H1 (cell line): ENCODE results near the gene WIPI1. TPM values are rescaled to one million over a fixed set of nuclear protein-coding genes. Genes with fewer than 3 reads are reported as not detected.

ENCODE experiments used
- CTCF ChIA-PET: fragments of 300-600 bp; sonication (Branson Sonifier 250); formaldehyde crosslinking; loops from one replicate; lab custom pipeline; 2021; ENCODE audit not compliant: partially characterized antibody; lab: Charles Lee
- POLR2A ChIA-PET: fragments of 300-600 bp; sonication (Branson Sonifier 250); formaldehyde crosslinking; loops from one replicate; lab custom pipeline; 2021; ENCODE audit warnings: inconsistent platforms; ENCODE audit not compliant: partially characterized antibody; lab: Charles Lee
- DNase-seq, 2 experiments: peaks; one replicate each; pipeline versions ENCODE4 v3.0.0 to v3.0.0-alpha.2; 2010 to 2022; ENCODE audit warnings: low spot score in 2 of 2, low read depth in 1 of 2, mixed read lengths in 1 of 2
- FAIRE-seq: peaks from 2 replicates; lab custom pipeline; 2011; peaks lifted over from hg19 to GRCh38; lab: Jason Lieb, UNC
- H2AFZ ChIP-seq: 2 replicates; pipeline ENCODE4 v1.8.1; 2012; ENCODE audit warnings: low read length, inconsistent platforms
- H2AK5ac ChIP-seq: 2 replicates; pipeline ENCODE4 v1.6.1; 2013; ENCODE audit warnings: low read depth, low read length
- H2BK120ac ChIP-seq: replicated peaks from 2 replicates; pipeline ENCODE3; 2013; ENCODE audit warnings: low read depth, low read length, inconsistent platforms
- H2BK12ac ChIP-seq: 2 replicates; pipeline ENCODE4 v1.6.1; 2013; ENCODE audit warnings: low read depth, low read length
- H2BK15ac ChIP-seq: 2 replicates; pipeline ENCODE4 v1.6.1; 2013; ENCODE audit warnings: low read length
- H2BK20ac ChIP-seq: 2 replicates; pipeline ENCODE4 v1.6.1; 2013; ENCODE audit warnings: low read length
- H2BK5ac ChIP-seq: 2 replicates; pipeline ENCODE4 v1.6.1; 2013; ENCODE audit warnings: low read depth, low read length
- H3K14ac ChIP-seq: 2 replicates; pipeline ENCODE4 v1.6.1; 2013; ENCODE audit warnings: inconsistent platforms; ENCODE audit not compliant: insufficient read length
- H3K18ac ChIP-seq: 2 replicates; pipeline ENCODE4 v1.6.1; 2013; ENCODE audit warnings: low read length; ENCODE audit errors: extremely low read depth
- H3K23ac ChIP-seq: 2 replicates; pipeline ENCODE4 v1.6.1; 2013; ENCODE audit warnings: inconsistent platforms; ENCODE audit not compliant: insufficient read length
- H3K23me2 ChIP-seq: 2 replicates; pipeline ENCODE4 v1.6.1; 2013; ENCODE audit warnings: low read depth, low read length
- H3K27ac ChIP-seq: 2 replicates; pipeline ENCODE4 v1.6.1; 2011; ENCODE audit warnings: low read depth, low read length, inconsistent platforms
- H3K27me3 ChIP-seq, 4 experiments: replicated peaks in 1 of 4; 1 replicate in 1 of 4; 2 replicates in 3 of 4; pipeline versions ENCODE4 v1.6.1 to v1.8.1; 2011 to 2013; ENCODE audit warnings: low read length in 3 of 4, mild to moderate bottlenecking in 3 of 4, inconsistent platforms in 2 of 4, mixed read lengths in 2 of 4, moderate library complexity in 1 of 4; ENCODE audit not compliant: control insufficient read depth in 3 of 4, insufficient read depth in 3 of 4; ENCODE audit errors: extremely low read depth in 1 of 4
- H3K36me3 ChIP-seq, 4 experiments: 2 replicates each; pipeline versions ENCODE4 v1.6.1 to v1.8.1; 2011 to 2013; ENCODE audit warnings: mild to moderate bottlenecking in 4 of 4, low read length in 3 of 4, moderate library complexity in 2 of 4, control low read depth in 1 of 4, inconsistent platforms in 1 of 4; ENCODE audit not compliant: insufficient read depth in 4 of 4, control insufficient read depth in 2 of 4
- H3K4ac ChIP-seq: replicated peaks from 2 replicates; pipeline ENCODE3; 2013; ENCODE audit warnings: low read length, low read depth, mixed read lengths, inconsistent platforms; ENCODE audit not compliant: insufficient read length
- H3K4me1 ChIP-seq, 4 experiments: replicated peaks in 1 of 4; 1 replicate in 1 of 4; 2 replicates in 3 of 4; pipeline versions ENCODE4 v1.6.1 to v1.8.1; 2011 to 2013; ENCODE audit warnings: low read length in 3 of 4, inconsistent platforms in 2 of 4, mixed read lengths in 1 of 4; ENCODE audit not compliant: insufficient read depth in 4 of 4, control insufficient read depth in 3 of 4
- H3K4me2 ChIP-seq, 2 experiments: 2 replicates each; pipeline versions ENCODE4 v1.6.1 to v1.8.1; 2011 to 2013; ENCODE audit warnings: low read depth in 2 of 2, low read length in 2 of 2, control low read depth in 1 of 2, inconsistent platforms in 1 of 2, mild to moderate bottlenecking in 1 of 2; ENCODE audit not compliant: insufficient read depth in 1 of 2
- H3K4me3 ChIP-seq, 4 experiments: fragments of 200-600, 300-600 bp in 1 of 4; sonication (generic), shearing (Covaris generic), sonication (Bioruptor Twin) in 1 of 4; 2 replicates each; pipeline versions ENCODE4 v1.5.1 to v1.8.1; 2011 to 2016; ENCODE audit warnings: low read length in 4 of 4, low read depth in 3 of 4, control low read depth in 2 of 4, inconsistent platforms in 2 of 4, mild to moderate bottlenecking in 2 of 4, mixed read lengths in 1 of 4, moderate library complexity in 1 of 4; ENCODE audit not compliant: insufficient read depth in 2 of 4; ENCODE audit errors: extremely low read depth in 1 of 4
- H3K56ac ChIP-seq: replicated peaks from 2 replicates; pipeline ENCODE3; 2013; ENCODE audit warnings: low read depth, mild to moderate bottlenecking, mixed read lengths, low read length, inconsistent platforms; ENCODE audit not compliant: insufficient read length
- H3K79me1 ChIP-seq: 2 replicates; pipeline ENCODE4 v1.6.1; 2013; ENCODE audit warnings: low read depth, low read length, control low read depth
- H3K79me2 ChIP-seq, 2 experiments: 2 replicates each; pipeline versions ENCODE4 v1.6.1 to v1.8.1; 2012 to 2013; ENCODE audit warnings: low read length in 2 of 2, mild to moderate bottlenecking in 2 of 2, inconsistent platforms in 1 of 2; ENCODE audit not compliant: insufficient read depth in 2 of 2, control insufficient read depth in 1 of 2
- H3K9ac ChIP-seq, 4 experiments: replicated peaks in 1 of 4; 1 replicate in 1 of 4; 2 replicates in 3 of 4; pipeline versions ENCODE4 v1.6.1 to v1.8.1; 2011 to 2013; ENCODE audit warnings: low read depth in 3 of 4, low read length in 3 of 4, control low read depth in 2 of 4, mild to moderate bottlenecking in 2 of 4, moderate library complexity in 2 of 4, inconsistent platforms in 1 of 4; ENCODE audit errors: extremely low read depth in 1 of 4
- H3K9me3 ChIP-seq, 2 experiments: 2 replicates each; pipeline versions ENCODE4 v1.6.1 to v1.8.1; 2012 to 2013; ENCODE audit warnings: mild to moderate bottlenecking in 2 of 2, moderate library complexity in 2 of 2, control low read depth in 1 of 2, inconsistent platforms in 1 of 2, low read depth in 1 of 2, low read length in 1 of 2, mixed read lengths in 1 of 2; ENCODE audit not compliant: insufficient read depth in 2 of 2
- H4K20me1 ChIP-seq, 2 experiments: replicated peaks in 1 of 2; 2 replicates each; pipeline versions ENCODE3 to v1.8.1; 2011 to 2013; ENCODE audit warnings: inconsistent platforms in 2 of 2, low read length in 2 of 2, mild to moderate bottlenecking in 1 of 2; ENCODE audit not compliant: insufficient read depth in 2 of 2, control insufficient read depth in 1 of 2
- H4K5ac ChIP-seq: 2 replicates; pipeline ENCODE4 v1.6.1; 2013; ENCODE audit warnings: low read length, low read depth, mixed read lengths, inconsistent platforms; ENCODE audit not compliant: insufficient read length
- H4K8ac ChIP-seq: 2 replicates; pipeline ENCODE4 v1.8.0; 2013; ENCODE audit warnings: mild to moderate bottlenecking, moderate library complexity, low read length, inconsistent platforms; ENCODE audit not compliant: insufficient read depth; ENCODE audit errors: extremely low read depth
- H4K91ac ChIP-seq: replicated peaks from 2 replicates; pipeline ENCODE3; 2013; ENCODE audit warnings: low read length, mixed read lengths, inconsistent platforms; ENCODE audit not compliant: insufficient read length
- ASH2L ChIP-seq: fragments of 200-600, 300-600 bp; sonication (generic); IDR thresholded peaks from one replicate; pipeline ENCODE4 v1.7.1; 2017; ENCODE audit warnings: low read length
- EP300 ChIP-seq, 2 experiments: IDR thresholded peaks; 1 replicate in 1 of 2; 2 replicates in 1 of 2; pipeline ENCODE4 v1.6.1; 2011 to 2012; ENCODE audit warnings: low read depth in 2 of 2, low read length in 2 of 2, mild to moderate bottlenecking in 2 of 2, borderline replicate concordance in 1 of 2, inconsistent platforms in 1 of 2, moderate library complexity in 1 of 2
- KDM5A ChIP-seq: fragments of 200-600 bp; IDR thresholded peaks from 2 replicates; pipeline ENCODE4 v1.7.1; 2012; ENCODE audit warnings: mild to moderate bottlenecking, low read length, inconsistent platforms, mixed read lengths
- PHF8 ChIP-seq: fragments of 200-600 bp; sonication (generic); conservative IDR thresholded peaks from 2 replicates; pipeline ENCODE4 v1.7.1; 2012; ENCODE audit warnings: low read depth, mild to moderate bottlenecking, inconsistent platforms, low read length, moderate library complexity
- POLR2A ChIP-seq, 2 experiments: IDR thresholded peaks; 1 replicate in 1 of 2; 2 replicates in 1 of 2; pipeline ENCODE4 v1.6.1; 2011; ENCODE audit warnings: low read depth in 2 of 2, low read length in 2 of 2, mild to moderate bottlenecking in 2 of 2; ENCODE audit errors: control extremely low read depth in 1 of 2
- RBBP5 ChIP-seq: IDR thresholded peaks from 2 replicates; pipeline ENCODE4 v1.7.1; 2012; ENCODE audit warnings: low read depth, mild to moderate bottlenecking, inconsistent platforms, low read length, moderate library complexity, borderline replicate concordance
- SAP30 ChIP-seq: fragments of 300-600 bp; sonication (generic); IDR thresholded peaks from 2 replicates; pipeline ENCODE4 v1.7.1; 2012; ENCODE audit warnings: low read length, moderate library complexity, mild to moderate bottlenecking, inconsistent platforms; ENCODE audit not compliant: insufficient read depth, insufficient replicate concordance
- SIN3A ChIP-seq, 2 experiments: IDR thresholded peaks in 1 of 2; conservative IDR thresholded peaks in 1 of 2; 2 replicates each; pipeline ENCODE4 v1.6.1; 2011 to 2012; ENCODE audit warnings: low read length in 2 of 2, improper control_type of control experiment in 1 of 2, low read depth in 1 of 2, mild to moderate bottlenecking in 1 of 2
- SP2 ChIP-seq: IDR thresholded peaks from 2 replicates; pipeline ENCODE4 v1.6.1; 2012; ENCODE audit warnings: mild to moderate bottlenecking, low read length, inconsistent platforms
- YY1 ChIP-seq: IDR thresholded peaks from 2 replicates; pipeline ENCODE4 v1.6.1; 2011; ENCODE audit warnings: low read depth, mild to moderate bottlenecking, low read length
- WGBS, 2 experiments: shearing (Covaris generic) in 1 of 2; methylation state at CpG; one replicate each; pipeline versions ENCODE4 v1.1.6 to v1.1.7; 2013 to 2015; ENCODE audit warnings: low lambda C conversion rate in 2 of 2, mixed read lengths in 2 of 2, inconsistent platforms in 1 of 2, low coverage in 1 of 2, missing lambda C conversion rate in 1 of 2; ENCODE audit not compliant: insufficient replicate concordance in 2 of 2, insufficient coverage in 1 of 2, insufficient read length in 1 of 2; ENCODE audit errors: extremely low coverage in 1 of 2, missing lambda C conversion rate in 1 of 2; 5-methylcytosine and 5-hydroxymethylcytosine counted together
- polyA plus RNA-seq, 7 experiments: library from polyadenylated mRNA; depleted of rRNA in 3 of 7; stranded (reverse) in 5 of 7; unstranded in 2 of 7; fragments of >200 nt in 5 of 7; fragments of 200-250 nt in 2 of 7; gene quantifications; 1 replicate in 5 of 7; 2 replicates in 1 of 7; 4 replicates in 1 of 7; pipeline versions ENCODE4 v1.2.1 to v1.2.3, GENCODE V29; 2011 to 2013; ENCODE audit warnings: missing spikeins in 2 of 7, mixed read lengths in 2 of 7
- total RNA-seq: library from RNA; stranded (reverse); fragmentation: NEBNext Ultra II Directional; extraction: Animal tissue kit (Norgen Biotek cat#: 25700); gene quantifications from 2 replicates; pipeline ENCODE4 v1.2.1, GENCODE V29; 2021

The WIPI1 gene
- total and polyA plus RNA-seq, 2 of the 8 experiments (the other 6 are each of a cell fraction or from before 2014, with no cell fraction given), result 16.6 to 17.4 TPM

GRCh38 chr17:68446626-68447041 lies 10.7 kb downstream of the WIPI1 start:
- no peak overlapping the region for H3K27ac ChIP-seq
- no peak overlapping the region for H4K8ac ChIP-seq
- H2AK5ac ChIP-seq, result no peak overlapping the region
- no peaks in the 10 kb centered on the region for H3K4me1 ChIP-seq
- ChIA-PET CTCF (interaction anchor here (1.4 to 9.2 kb wide), 3 partner anchors 10 to 19 kb away, joined by 4 to 67 read pairs (median 6); no protein-coding TSS in a partner anchor), POLR2A (interaction anchor here (1.2 to 1.6 kb wide), 2 partner anchors 10 to 17 kb away, joined by 3 to 6 read pairs; partner anchors contain the start of gene WIPI1)
- no peak overlapping the region for H2AFZ ChIP-seq
- H3K4me3 ChIP-seq, result no peak overlapping the region
- H3K79me2 ChIP-seq, result no peaks in the 10 kb centered on the region
- no peak overlapping the region for H3K23ac ChIP-seq
- 87% methylated on average over 9 of the region's 9 CpGs; no CpG with 5 or more reads in 1 of the 2 experiments for WGBS, 2 experiments
- H2BK20ac ChIP-seq, result no peak overlapping the region
- no peak overlapping the region for H2BK12ac ChIP-seq
- DNase-seq (no peak), FAIRE-seq (no peak)
- H3K36me3 ChIP-seq, result peaks cover 0 to 8% (median under 1%) of the 10 kb centered on the region in 4 experiments; a peak in 1 of 8 replicates
- no peak overlapping the region for H3K4ac ChIP-seq
- no peak overlapping the region for H3K14ac ChIP-seq
- H2BK120ac ChIP-seq, result no peak overlapping the region
- no peak overlapping the region for H4K91ac ChIP-seq
- no peaks in the 10 kb centered on the region for H3K27me3 ChIP-seq
- no peak overlapping the region for H3K18ac ChIP-seq
- H4K5ac ChIP-seq, result no peak overlapping the region
- H3K56ac ChIP-seq, result no peak overlapping the region
- H3K79me1 ChIP-seq, result no peaks in the 10 kb centered on the region
- H3K9ac ChIP-seq, result no peak overlapping the region
- H3K4me2 ChIP-seq, result no peak overlapping the region
- H2BK15ac ChIP-seq, result no peak overlapping the region
- H2BK5ac ChIP-seq, result no peak overlapping the region
- H4K20me1 ChIP-seq, result no peaks in the 10 kb centered on the region
- H3K23me2 ChIP-seq, result no peaks in the 10 kb centered on the region
- no peaks in the 10 kb centered on the region for H3K9me3 ChIP-seq
- TF ChIP-seq PHF8 (no peak), SP2 (no peak), SAP30 (no peak), POLR2A (IDR thresholded peaks at IDR 0.05; ENCODE audit: control extremely low read depth in 1 of 2, low read depth in 2 of 2, low read length in 2 of 2) (no peak), RBBP5 (no peak), ASH2L (no peak), KDM5A (no peak), SIN3A (conservative IDR thresholded peaks at IDR 0.05 in 1 of 2, IDR thresholded peaks at IDR 0.05 in 1 of 2; ENCODE audit: low read depth in 1 of 2, low read length in 2 of 2) (no peak), EP300 (IDR thresholded peaks at IDR 0.05; ENCODE audit: borderline replicate concordance in 1 of 2, low read depth in 2 of 2, low read length in 2 of 2) (no peak), YY1 (no peak)
